Breast epithelium (tissue), 3 donors: Measurements from ENCODE around the gene SIK3.

Experiments
- CTCF ChIP-seq, 3 donors: fragments of 450-650 bp; IDR thresholded peaks; one replicate each; pipeline ENCODE4 v1.5.1; 2016 to 2017; ENCODE audit warnings: antibody characterized with exemption in 3 of 3, mild to moderate bottlenecking in 3 of 3, moderate library complexity in 3 of 3
- POLR2AphosphoS5 ChIP-seq, 3 donors: sonication (generic); formaldehyde crosslinking; IDR thresholded peaks; one replicate each; pipeline ENCODE4 v1.6.1; 2017; ENCODE audit warnings: antibody characterized with exemption in 3 of 3

DNA sequence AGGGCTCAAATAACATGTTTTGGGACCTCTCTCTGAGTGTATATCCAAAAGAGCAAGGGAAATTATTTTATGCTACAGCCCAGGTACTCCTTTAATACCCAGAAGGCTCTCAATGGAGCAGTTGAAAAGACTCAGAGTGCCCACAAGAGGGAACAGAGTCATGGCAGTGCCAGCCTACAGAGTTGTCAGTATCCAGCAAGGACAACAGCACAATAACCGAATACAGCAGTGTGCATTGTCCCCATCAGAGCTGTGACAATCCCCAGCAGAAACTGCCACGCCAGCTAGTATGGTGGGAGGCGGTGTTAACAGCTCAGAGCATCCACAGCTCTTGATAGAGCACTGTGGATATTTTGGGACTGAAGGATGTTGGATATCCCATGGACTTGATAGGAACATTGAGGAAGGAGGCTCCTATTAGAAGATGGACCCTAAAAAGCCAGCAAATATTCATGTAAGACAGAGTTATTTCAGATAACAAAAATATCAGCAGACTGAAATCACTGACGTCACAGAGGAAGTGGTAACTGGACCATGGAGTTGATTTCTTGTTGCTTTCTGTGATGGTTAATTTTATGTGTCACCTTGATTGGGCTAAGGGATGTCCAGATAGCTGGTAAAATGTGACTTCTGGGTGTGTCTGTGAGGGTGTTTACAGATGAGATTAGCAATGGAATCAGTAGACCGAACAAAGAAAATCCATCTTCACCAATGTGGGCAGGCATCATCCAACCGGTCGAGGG, 28.2 kb upstream of the SIK3 start:
- TF ChIP-seq CTCF (IDR thresholded peaks at IDR 0.05): no peak
- no peak for TF ChIP-seq POLR2AphosphoS5 (IDR thresholded peaks at IDR 0.05)
